ENCODE measurements around the gene NMT1. TPM values are rescaled to one million over a fixed set of nuclear protein-coding genes. Genes with fewer than 3 reads are reported as not detected.

Gene NMT1
- total RNA-seq, 1 donor from 2014 or later: 125 TPM

GRCh38 chr17:45148183-45149036 is 87.3 kb downstream of the NMT1 start, which contains the start of gene HEXIM1:
Gene HEXIM1, plus strand, starts transcription at chr17:45148475. Its CDS starts 716 bp downstream, at chr17:45149191.
- intact Hi-C loops (cut with micrococcal nuclease): loop anchor here (1.0 to 5.0 kb wide), 7 partner anchors 13 to 169 kb away; partner anchors contain the start of genes ACBD4, HEXIM2, MAP3K14 and NMT1

GRCh38 chr17:45149037-45149668 is 88.0 kb downstream of the NMT1 start:
- intact Hi-C loops (cut with micrococcal nuclease): loop anchor here (2.0 to 5.0 kb wide), 2 partner anchors 24 to 98 kb away; no protein-coding TSS in a partner anchor

- intact Hi-C loops (cut with micrococcal nuclease): loop anchor here (2.0 to 5.0 kb wide), 3 partner anchors 23 to 97 kb away; no protein-coding TSS in a partner anchor
Measured at GRCh38 chr17:45149669-45150664, 88.8 kb downstream of the NMT1 start.

- intact Hi-C loops (cut with micrococcal nuclease): loop anchor here (5.0 kb wide), 1 partner anchor 46 kb away; no protein-coding TSS in a partner anchor
Measured at GRCh38 chr17:45150911-45151809, 90.0 kb downstream of the NMT1 start.

- intact Hi-C loops (cut with micrococcal nuclease): no loop called here
Measured at GRCh38 chr17:45155029-45155428, 93.9 kb downstream of the NMT1 start.

- intact Hi-C loops (cut with micrococcal nuclease): no loop called here
Measured at GRCh38 chr17:45155483-45155882, 94.4 kb downstream of the NMT1 start.

- intact Hi-C loops (cut with micrococcal nuclease): no loop called here
Measured at GRCh38 chr17:45156242-45156641, 95.1 kb downstream of the NMT1 start.

Other genes starting within 250 kb of the NMT1 start
- gene GJC1, start 231.0 kb upstream of the NMT1 start, total RNA-seq: 2.1 and 2.2 TPM in 2 replicates
- gene HIGD1B, start 213.4 kb upstream of the NMT1 start, total RNA-seq: not detected in 2 replicates
- 147 and 159 TPM in 2 replicates for gene EFTUD2, start 161.9 kb upstream of the NMT1 start, total RNA-seq
- gene GFAP, start 145.8 kb upstream of the NMT1 start, total RNA-seq: not detected in 2 replicates
- gene KIF18B, start 113.5 kb upstream of the NMT1 start, total RNA-seq: 83.6 and 84.5 TPM in 2 replicates
- 0.45 and 0.52 TPM in 2 replicates for gene C1QL1, start 93.0 kb upstream of the NMT1 start, total RNA-seq
- gene DCAKD, start 9.7 kb upstream of the NMT1 start, total RNA-seq: 28.6 and 28.7 TPM in 2 replicates
- gene PLCD3, start 71.2 kb downstream of the NMT1 start, total RNA-seq: 2.6 and 3.5 TPM in 2 replicates
- 12.6 and 15.2 TPM in 2 replicates for gene ACBD4, start 74.4 kb downstream of the NMT1 start, total RNA-seq
- gene HEXIM1, start 87.2 kb downstream of the NMT1 start, total RNA-seq: 33.3 and 35.4 TPM in 2 replicates
- 5.6 and 5.8 TPM in 2 replicates for gene HEXIM2, start 100.6 kb downstream of the NMT1 start, total RNA-seq
- 387 and 407 TPM in 2 replicates for gene FMNL1, start 160.6 kb downstream of the NMT1 start, total RNA-seq
- gene SPATA32, start 200.8 kb downstream of the NMT1 start, total RNA-seq: 0.16 and 0.36 TPM in 2 replicates

Measured in T-helper 2 cell treated with Interferon-gamma antibody and Interleukin-4, amounts not matched to agents 100 ng/mL and 5 ng/mL, for 36 hours (primary cell).